CD4-positive, alpha-beta T cell treated with Interferon alpha-2 for 1 hour (primary cell): ENCODE data around the gene GTF3C1.

Source experiments
- DNase-seq, 2 donors: peaks; one replicate each; pipeline ENCODE4 v3.0.0-alpha.2; 2020 to 2022

GTF3C1 gene

GRCh38 chr16:27417047-27417671, 132.6 kb downstream of the GTF3C1 start:
- DNase-seq: no peak

GRCh38 chr16:27414788-27415431, 134.8 kb downstream of the GTF3C1 start:
- no peak for DNase-seq

GRCh38 chr16:27413956-27414355, 135.8 kb downstream of the GTF3C1 start:
- no peak for DNase-seq

- no peak for DNase-seq
Measured at GRCh38 chr16:27410761-27411160, 139.0 kb downstream of the GTF3C1 start.
